Loucy (cell line): ENCODE measurements around the gene NOS3.

Source experiments
- EZH2phosphoT487 ChIP-seq: fragments of 200-600 bp; IDR thresholded peaks from 2 replicates; pipeline ENCODE4 v1.6.1; 2018; ENCODE audit warnings: antibody characterized with exemption, mild to moderate bottlenecking, moderate library complexity, borderline replicate concordance
- TF ChIP-seq, protein P1 (sequence below): fragments of 200-600 bp; sonication (generic); conservative IDR thresholded peaks from 2 replicates; pipeline ENCODE4 v1.5.1; 2014; ENCODE audit warnings: mild to moderate bottlenecking, antibody characterized with exemption, low read length

GRCh38 chr7:151006590-151007300 is 15.9 kb downstream of the NOS3 start:
- TF ChIP-seq, protein P1, sequence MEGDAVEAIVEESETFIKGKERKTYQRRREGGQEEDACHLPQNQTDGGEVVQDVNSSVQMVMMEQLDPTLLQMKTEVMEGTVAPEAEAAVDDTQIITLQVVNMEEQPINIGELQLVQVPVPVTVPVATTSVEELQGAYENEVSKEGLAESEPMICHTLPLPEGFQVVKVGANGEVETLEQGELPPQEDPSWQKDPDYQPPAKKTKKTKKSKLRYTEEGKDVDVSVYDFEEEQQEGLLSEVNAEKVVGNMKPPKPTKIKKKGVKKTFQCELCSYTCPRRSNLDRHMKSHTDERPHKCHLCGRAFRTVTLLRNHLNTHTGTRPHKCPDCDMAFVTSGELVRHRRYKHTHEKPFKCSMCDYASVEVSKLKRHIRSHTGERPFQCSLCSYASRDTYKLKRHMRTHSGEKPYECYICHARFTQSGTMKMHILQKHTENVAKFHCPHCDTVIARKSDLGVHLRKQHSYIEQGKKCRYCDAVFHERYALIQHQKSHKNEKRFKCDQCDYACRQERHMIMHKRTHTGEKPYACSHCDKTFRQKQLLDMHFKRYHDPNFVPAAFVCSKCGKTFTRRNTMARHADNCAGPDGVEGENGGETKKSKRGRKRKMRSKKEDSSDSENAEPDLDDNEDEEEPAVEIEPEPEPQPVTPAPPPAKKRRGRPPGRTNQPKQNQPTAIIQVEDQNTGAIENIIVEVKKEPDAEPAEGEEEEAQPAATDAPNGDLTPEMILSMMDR, result no peak
- TF ChIP-seq EZH2phosphoT487, result no peak
